ENCODE results near the gene HMGN5.

DNA sequence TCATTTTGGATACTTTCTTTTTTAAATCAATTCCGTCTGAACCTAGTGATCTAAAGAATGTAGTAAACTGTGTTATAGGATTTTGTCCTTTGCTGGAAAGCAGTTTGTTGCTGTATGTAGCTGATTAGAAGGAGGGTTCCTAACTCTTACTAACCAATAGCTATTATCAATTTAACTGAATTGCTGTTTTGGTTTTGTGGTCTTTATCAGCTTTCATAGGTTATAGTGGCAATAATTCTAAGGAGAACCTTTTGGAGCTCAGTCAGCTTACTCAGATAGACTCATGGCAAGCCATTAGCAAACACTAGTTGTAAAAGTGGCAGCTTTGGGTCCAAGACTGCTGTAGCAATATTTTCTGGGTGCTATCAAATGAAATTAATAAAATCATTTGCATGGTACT, 29.8 kb upstream of the HMGN5 start:
- TF ChIP-seq GABPA (IDR thresholded peaks at IDR 0.05; ENCODE audit: low read depth) (no peak), EZH2phosphoT487 (IDR thresholded peaks at IDR 0.05; ENCODE audit: borderline replicate concordance, low read depth) (no peak), SMC3 (IDR thresholded peaks at IDR 0.05; ENCODE audit: low read depth, low read length) (no peak)
- TF ChIP-seq, protein P1, sequence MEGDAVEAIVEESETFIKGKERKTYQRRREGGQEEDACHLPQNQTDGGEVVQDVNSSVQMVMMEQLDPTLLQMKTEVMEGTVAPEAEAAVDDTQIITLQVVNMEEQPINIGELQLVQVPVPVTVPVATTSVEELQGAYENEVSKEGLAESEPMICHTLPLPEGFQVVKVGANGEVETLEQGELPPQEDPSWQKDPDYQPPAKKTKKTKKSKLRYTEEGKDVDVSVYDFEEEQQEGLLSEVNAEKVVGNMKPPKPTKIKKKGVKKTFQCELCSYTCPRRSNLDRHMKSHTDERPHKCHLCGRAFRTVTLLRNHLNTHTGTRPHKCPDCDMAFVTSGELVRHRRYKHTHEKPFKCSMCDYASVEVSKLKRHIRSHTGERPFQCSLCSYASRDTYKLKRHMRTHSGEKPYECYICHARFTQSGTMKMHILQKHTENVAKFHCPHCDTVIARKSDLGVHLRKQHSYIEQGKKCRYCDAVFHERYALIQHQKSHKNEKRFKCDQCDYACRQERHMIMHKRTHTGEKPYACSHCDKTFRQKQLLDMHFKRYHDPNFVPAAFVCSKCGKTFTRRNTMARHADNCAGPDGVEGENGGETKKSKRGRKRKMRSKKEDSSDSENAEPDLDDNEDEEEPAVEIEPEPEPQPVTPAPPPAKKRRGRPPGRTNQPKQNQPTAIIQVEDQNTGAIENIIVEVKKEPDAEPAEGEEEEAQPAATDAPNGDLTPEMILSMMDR (IDR thresholded peaks at IDR 0.05): no peak
- TF ChIP-seq, protein P2, sequence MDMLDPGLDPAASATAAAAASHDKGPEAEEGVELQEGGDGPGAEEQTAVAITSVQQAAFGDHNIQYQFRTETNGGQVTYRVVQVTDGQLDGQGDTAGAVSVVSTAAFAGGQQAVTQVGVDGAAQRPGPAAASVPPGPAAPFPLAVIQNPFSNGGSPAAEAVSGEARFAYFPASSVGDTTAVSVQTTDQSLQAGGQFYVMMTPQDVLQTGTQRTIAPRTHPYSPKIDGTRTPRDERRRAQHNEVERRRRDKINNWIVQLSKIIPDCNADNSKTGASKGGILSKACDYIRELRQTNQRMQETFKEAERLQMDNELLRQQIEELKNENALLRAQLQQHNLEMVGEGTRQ (IDR thresholded peaks at IDR 0.05; ENCODE audit: borderline replicate concordance, low read depth, low read length): no peak

All from SK-N-SH (cell line).